HepG2 (cell line): ENCODE measurements around the gene DNAAF1. TPM values are rescaled to one million over a fixed set of nuclear protein-coding genes. Genes with fewer than 3 reads are reported as not detected.

Experiments
- CENPT ChIP-seq: sonication (generic); formaldehyde crosslinking; IDR thresholded peaks from 2 replicates; pipeline ENCODE4 v1.8.0; 2022; ENCODE audit warnings: low read depth, mild to moderate bottlenecking, moderate library complexity, missing genetic modification reagents
- CHD2 ChIP-seq: IDR thresholded peaks from 2 replicates; pipeline ENCODE4 v1.6.1; 2011; ENCODE audit warnings: low read depth, low read length, improper control_type of control experiment
- KDM2A ChIP-seq: sonication (generic); formaldehyde crosslinking; IDR thresholded peaks from 2 replicates; pipeline ENCODE4 v1.4.0; 2020; ENCODE audit warnings: low read depth, missing genetic modification reagents, borderline replicate concordance
- KLF12 ChIP-seq: sonication (generic); formaldehyde crosslinking; IDR thresholded peaks from 2 replicates; pipeline ENCODE4 v1.4.0; 2020; ENCODE audit warnings: missing genetic modification reagents, borderline replicate concordance
- PAWR ChIP-seq: sonication (generic); formaldehyde crosslinking; IDR thresholded peaks from 2 replicates; pipeline ENCODE4 v1.4.0; 2020; ENCODE audit warnings: missing genetic modification reagents, mild to moderate bottlenecking, borderline replicate concordance
- PITX1 ChIP-seq: sonication (generic); formaldehyde crosslinking; IDR thresholded peaks from 2 replicates; pipeline ENCODE4 v1.5.1; 2020; ENCODE audit warnings: mild to moderate bottlenecking, missing genetic modification reagents
- SMAD1 ChIP-seq: sonication (generic); formaldehyde crosslinking; IDR thresholded peaks from 2 replicates; pipeline ENCODE4 v1.4.0; 2020; ENCODE audit warnings: missing genetic modification reagents, low read depth, mild to moderate bottlenecking, borderline replicate concordance
- TEAD3 ChIP-seq: optimal IDR thresholded peaks from 2 replicates; pipeline ENCODE3; 2016; ENCODE audit warnings: borderline replicate concordance
- TFDP2 ChIP-seq: sonication (generic); formaldehyde crosslinking; IDR thresholded peaks from 2 replicates; pipeline ENCODE4 v1.4.0; 2020; ENCODE audit warnings: missing genetic modification reagents
- ZBTB44 ChIP-seq: sonication (generic); formaldehyde crosslinking; IDR thresholded peaks from 2 replicates; pipeline ENCODE4 v1.4.0; 2020; ENCODE audit warnings: missing genetic modification reagents
- ZNF121 ChIP-seq: sonication (generic); formaldehyde crosslinking; IDR thresholded peaks from 2 replicates; pipeline ENCODE4 v1.5.0; 2020; ENCODE audit warnings: mild to moderate bottlenecking, missing genetic modification reagents
- ZNF256 ChIP-seq: sonication (generic); formaldehyde crosslinking; conservative IDR thresholded peaks from 2 replicates; pipeline ENCODE4 v1.4.0; 2020; ENCODE audit warnings: missing genetic modification reagents
- ZNF431 ChIP-seq: sonication (generic); formaldehyde crosslinking; IDR thresholded peaks from 2 replicates; pipeline ENCODE4 v1.9.0; 2022; ENCODE audit warnings: missing genetic modification reagents, low read depth, mild to moderate bottlenecking, borderline replicate concordance
- ZNF709 ChIP-seq: sonication (generic); formaldehyde crosslinking; IDR thresholded peaks from 2 replicates; pipeline ENCODE4 v1.5.0; 2020; ENCODE audit warnings: mild to moderate bottlenecking, missing genetic modification reagents
- ZNF766 ChIP-seq: sonication (generic); formaldehyde crosslinking; IDR thresholded peaks from 2 replicates; pipeline ENCODE4 v1.5.0; 2020; ENCODE audit warnings: missing genetic modification reagents, borderline replicate concordance
- ZSCAN21 ChIP-seq: sonication (generic); formaldehyde crosslinking; IDR thresholded peaks from 2 replicates; pipeline ENCODE4 v1.8.0; 2022; ENCODE audit warnings: mild to moderate bottlenecking, missing genetic modification reagents, moderate library complexity, borderline replicate concordance
- polyA plus RNA-seq, 8 experiments: library from polyadenylated mRNA; depleted of rRNA in 3 of 8; stranded (reverse) in 7 of 8; unstranded in 1 of 8; fragments of >200 nt; fragmentation: Illumina TruSeq in 4 of 8; extraction: Trizol in 4 of 8; gene quantifications; 2 replicates each; pipeline versions ENCODE4 v1.2.1 to v1.2.3, GENCODE V29; 2011 to 2016; ENCODE audit warnings: low read depth in 4 of 8, missing spikeins in 1 of 8, mixed read lengths in 1 of 8; ENCODE audit not compliant: insufficient read depth in 1 of 8
- total RNA-seq, 5 experiments: library from RNA; depleted of rRNA; stranded (reverse); fragments of >200 nt; fragmentation: Illumina TruSeq; extraction: Trizol; gene quantifications; 2 replicates each; pipeline ENCODE4 v1.2.3, GENCODE V29; 2016; ENCODE audit warnings: low read depth in 1 of 5
- TF ChIP-seq, protein P1 (sequence below): sonication (generic); formaldehyde crosslinking; IDR thresholded peaks from 2 replicates; pipeline ENCODE4 v1.4.0; 2020; ENCODE audit warnings: mild to moderate bottlenecking, missing genetic modification reagents, borderline replicate concordance
- TF ChIP-seq, protein P2 (sequence below), 2 experiments: sonication (generic) in 1 of 2; formaldehyde crosslinking in 1 of 2; IDR thresholded peaks; 2 replicates each; pipeline versions ENCODE4 v1.5.1 to v1.6.1; 2011 to 2020; ENCODE audit warnings: borderline replicate concordance in 1 of 2, low read depth in 1 of 2, low read length in 1 of 2, mild to moderate bottlenecking in 1 of 2, missing genetic modification reagents in 1 of 2, moderate library complexity in 1 of 2

DNAAF1 gene
- total and polyA plus RNA-seq, 2 of the 13 experiments (the other 11 are each of a cell fraction or from before 2014, with no cell fraction given) = 0.04 TPM; not detected in 1

GRCh38 chr16:84144859-84145639, at the start of gene DNAAF1, which contains the start of gene HSDL1 (continued):
- TF ChIP-seq, protein P1, sequence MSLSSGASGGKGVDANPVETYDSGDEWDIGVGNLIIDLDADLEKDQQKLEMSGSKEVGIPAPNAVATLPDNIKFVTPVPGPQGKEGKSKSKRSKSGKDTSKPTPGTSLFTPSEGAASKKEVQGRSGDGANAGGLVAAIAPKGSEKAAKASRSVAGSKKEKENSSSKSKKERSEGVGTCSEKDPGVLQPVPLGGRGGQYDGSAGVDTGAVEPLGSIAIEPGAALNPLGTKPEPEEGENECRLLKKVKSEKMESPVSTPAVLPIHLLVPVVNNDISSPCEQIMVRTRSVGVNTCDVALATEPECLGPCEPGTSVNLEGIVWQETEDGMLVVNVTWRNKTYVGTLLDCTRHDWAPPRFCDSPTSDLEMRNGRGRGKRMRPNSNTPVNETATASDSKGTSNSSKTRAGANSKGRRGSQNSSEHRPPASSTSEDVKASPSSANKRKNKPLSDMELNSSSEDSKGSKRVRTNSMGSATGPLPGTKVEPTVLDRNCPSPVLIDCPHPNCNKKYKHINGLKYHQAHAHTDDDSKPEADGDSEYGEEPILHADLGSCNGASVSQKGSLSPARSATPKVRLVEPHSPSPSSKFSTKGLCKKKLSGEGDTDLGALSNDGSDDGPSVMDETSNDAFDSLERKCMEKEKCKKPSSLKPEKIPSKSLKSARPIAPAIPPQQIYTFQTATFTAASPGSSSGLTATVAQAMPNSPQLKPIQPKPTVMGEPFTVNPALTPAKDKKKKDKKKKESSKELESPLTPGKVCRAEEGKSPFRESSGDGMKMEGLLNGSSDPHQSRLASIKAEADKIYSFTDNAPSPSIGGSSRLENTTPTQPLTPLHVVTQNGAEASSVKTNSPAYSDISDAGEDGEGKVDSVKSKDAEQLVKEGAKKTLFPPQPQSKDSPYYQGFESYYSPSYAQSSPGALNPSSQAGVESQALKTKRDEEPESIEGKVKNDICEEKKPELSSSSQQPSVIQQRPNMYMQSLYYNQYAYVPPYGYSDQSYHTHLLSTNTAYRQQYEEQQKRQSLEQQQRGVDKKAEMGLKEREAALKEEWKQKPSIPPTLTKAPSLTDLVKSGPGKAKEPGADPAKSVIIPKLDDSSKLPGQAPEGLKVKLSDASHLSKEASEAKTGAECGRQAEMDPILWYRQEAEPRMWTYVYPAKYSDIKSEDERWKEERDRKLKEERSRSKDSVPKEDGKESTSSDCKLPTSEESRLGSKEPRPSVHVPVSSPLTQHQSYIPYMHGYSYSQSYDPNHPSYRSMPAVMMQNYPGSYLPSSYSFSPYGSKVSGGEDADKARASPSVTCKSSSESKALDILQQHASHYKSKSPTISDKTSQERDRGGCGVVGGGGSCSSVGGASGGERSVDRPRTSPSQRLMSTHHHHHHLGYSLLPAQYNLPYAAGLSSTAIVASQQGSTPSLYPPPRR (CRISPR knock-in tag) = peak; percentile 28; the same call in 1 of the 2 replicates
- TF ChIP-seq KDM2A (CRISPR knock-in tag) (peak; percentile 37), ZBTB44 (no peak), PAWR (CRISPR knock-in tag) (no peak), ZSCAN21 (CRISPR knock-in tag) (no peak), ZNF121 (CRISPR knock-in tag) (peak; percentile 26; the same call in 1 of the 2 replicates), ZNF256 (CRISPR knock-in tag) (no peak), PITX1 (CRISPR knock-in tag) (no peak), CHD2 (no peak), ZNF431 (CRISPR knock-in tag) (0 out of 2 replicates have a peak, but pooled peaks have one; percentile 26), ZNF709 (CRISPR knock-in tag) (no peak), ZNF766 (CRISPR knock-in tag) (peak; percentile 85; the same call in 1 of the 2 replicates), CENPT (CRISPR knock-in tag) (no peak; the same call in 1 of the 2 replicates), TFDP2 (CRISPR knock-in tag) (no peak; the same call in 1 of the 2 replicates), KLF12 (CRISPR knock-in tag) (peak; percentile 81; the same call in 1 of the 2 replicates), TEAD3 (CRISPR knock-in tag) (no peak), SMAD1 (peak; percentile 45; the same call in 1 of the 2 replicates)
- TF ChIP-seq, protein P2, sequence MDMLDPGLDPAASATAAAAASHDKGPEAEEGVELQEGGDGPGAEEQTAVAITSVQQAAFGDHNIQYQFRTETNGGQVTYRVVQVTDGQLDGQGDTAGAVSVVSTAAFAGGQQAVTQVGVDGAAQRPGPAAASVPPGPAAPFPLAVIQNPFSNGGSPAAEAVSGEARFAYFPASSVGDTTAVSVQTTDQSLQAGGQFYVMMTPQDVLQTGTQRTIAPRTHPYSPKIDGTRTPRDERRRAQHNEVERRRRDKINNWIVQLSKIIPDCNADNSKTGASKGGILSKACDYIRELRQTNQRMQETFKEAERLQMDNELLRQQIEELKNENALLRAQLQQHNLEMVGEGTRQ (IDR thresholded peaks at IDR 0.05; ENCODE audit: low read depth, low read length) = peak; percentile 91
- TF ChIP-seq, protein P2 (CRISPR knock-in tag; IDR thresholded peaks at IDR 0.05; ENCODE audit: borderline replicate concordance) = peak; percentile 65; the same call in 1 of the 2 replicates
